HG02852 (cell line): ENCODE results near the gene POLR1B.
"Not testable (repeated sequence)": the region's sequence is repeated elsewhere in the genome, so short reads cannot be mapped to it uniquely, and the experiment has no call there.

Experiments used
- ATAC-seq: cut with Tn5 transposase; IDR thresholded peaks from one replicate; pipeline ENCODE4 v1.9.1; 2021; ENCODE audit warnings: mild to moderate bottlenecking, moderate library complexity; ENCODE audit not compliant: unreplicated experiment

Gene POLR1B

GRCh38 chr2:112600634-112601033 is 58.4 kb downstream of the POLR1B start:
- ATAC-seq = no peak

- ATAC-seq = no peak
These were observed 59.5 kb downstream of the POLR1B start for GRCh38 chr2:112601754-112602153.

GRCh38 chr2:112602917-112603316 is 60.7 kb downstream of the POLR1B start:
- no peak for ATAC-seq

- no peak for ATAC-seq
These were observed 61.5 kb downstream of the POLR1B start for GRCh38 chr2:112603731-112604130.

- no peak for ATAC-seq
These were observed 62.7 kb downstream of the POLR1B start for GRCh38 chr2:112604952-112605351.

GRCh38 chr2:112605926-112606325 is 63.7 kb downstream of the POLR1B start:
- no peak for ATAC-seq

- ATAC-seq = no peak
These were observed 64.3 kb downstream of the POLR1B start for GRCh38 chr2:112606547-112606946.

- ATAC-seq = no peak
These were observed 65.6 kb downstream of the POLR1B start for GRCh38 chr2:112607680-112608438.

GRCh38 chr2:112609320-112609719 is 67.1 kb downstream of the POLR1B start:
- ATAC-seq = not testable (repeated sequence)

GRCh38 chr2:112612283-112612682 is 70.0 kb downstream of the POLR1B start:
- not testable (repeated sequence) for ATAC-seq

- ATAC-seq = no peak
These were observed 72.1 kb downstream of the POLR1B start for GRCh38 chr2:112614201-112614840.

- ATAC-seq = no peak
These were observed 72.8 kb downstream of the POLR1B start for GRCh38 chr2:112615051-112615450.

GRCh38 chr2:112615798-112616197 is 73.5 kb downstream of the POLR1B start:
- ATAC-seq = not testable (repeated sequence)

GRCh38 chr2:112618383-112618782 is 76.1 kb downstream of the POLR1B start:
- ATAC-seq = no peak

- no peak for ATAC-seq
These were observed 79.7 kb downstream of the POLR1B start for GRCh38 chr2:112621790-112622527.

- no peak for ATAC-seq
These were observed 80.2 kb downstream of the POLR1B start for GRCh38 chr2:112622528-112622849.

- peak; percentile 76 for ATAC-seq
These were observed 81.9 kb downstream of the POLR1B start for GRCh38 chr2:112623913-112624777.

GRCh38 chr2:112625474-112626114 is 83.3 kb downstream of the POLR1B start:
- ATAC-seq = no peak

- ATAC-seq = peak; percentile 45
These were observed 84.4 kb downstream of the POLR1B start for GRCh38 chr2:112626604-112627059.
